SH-SY5Y (cell line): ENCODE results near the gene CDK14.

Experiments used
- GATA2 ChIP-seq: IDR thresholded peaks from 2 replicates; pipeline ENCODE4 v1.6.1; 2011; ENCODE audit warnings: mild to moderate bottlenecking, low read depth, low read length
- GATA3 ChIP-seq: IDR thresholded peaks from 2 replicates; pipeline ENCODE4 v1.6.1; 2011; ENCODE audit warnings: low read depth, mild to moderate bottlenecking, low read length, moderate library complexity

Gene CDK14

GRCh38 chr7:91079487-91079886, 483.4 kb downstream of the CDK14 start:
- no peak for TF ChIP-seq GATA3
- TF ChIP-seq GATA2: no peak

- TF ChIP-seq GATA2: no peak
- TF ChIP-seq GATA3: no peak
These were observed 484.2 kb downstream of the CDK14 start for GRCh38 chr7:91080351-91080750.

- TF ChIP-seq GATA3 (no peak), GATA2 (no peak)
These were observed 485.9 kb downstream of the CDK14 start for GRCh38 chr7:91082038-91082437.

GRCh38 chr7:91082852-91083495, 486.9 kb downstream of the CDK14 start:
- TF ChIP-seq GATA3 (no peak), GATA2 (no peak)

- TF ChIP-seq GATA2: 0 out of 2 replicates have a peak, but pooled peaks have one; percentile 5
- peak; percentile 75; the same call in 1 of the 2 replicates for TF ChIP-seq GATA3
These were observed 487.9 kb downstream of the CDK14 start for GRCh38 chr7:91083855-91084644.

- no peak for TF ChIP-seq GATA3
- TF ChIP-seq GATA2: no peak
These were observed 489.1 kb downstream of the CDK14 start for GRCh38 chr7:91085175-91085574.

- no peak for TF ChIP-seq GATA2
- no peak for TF ChIP-seq GATA3
These were observed 490.1 kb downstream of the CDK14 start for GRCh38 chr7:91086200-91086599.

- TF ChIP-seq GATA3 (no peak), GATA2 (no peak)
These were observed 492.0 kb downstream of the CDK14 start for GRCh38 chr7:91088156-91088555.

- TF ChIP-seq GATA2 (no peak), GATA3 (no peak)
These were observed 492.6 kb downstream of the CDK14 start for GRCh38 chr7:91088691-91089090.

- no peak for TF ChIP-seq GATA2
- TF ChIP-seq GATA3: no peak
These were observed 493.4 kb downstream of the CDK14 start for GRCh38 chr7:91089382-91089963.

- TF ChIP-seq GATA2: no peak
- no peak for TF ChIP-seq GATA3
These were observed 494.6 kb downstream of the CDK14 start for GRCh38 chr7:91090684-91091083.

GRCh38 chr7:91091631-91092030, 495.5 kb downstream of the CDK14 start:
- TF ChIP-seq GATA2 (no peak), GATA3 (no peak)

- TF ChIP-seq GATA2 (no peak), GATA3 (no peak)
These were observed 497.1 kb downstream of the CDK14 start for GRCh38 chr7:91093181-91093580.

- TF ChIP-seq GATA3 (no peak), GATA2 (no peak)
These were observed 502.4 kb downstream of the CDK14 start for GRCh38 chr7:91098566-91098965.

GRCh38 chr7:91103363-91103762, 507.2 kb downstream of the CDK14 start:
- TF ChIP-seq GATA3: no peak

- TF ChIP-seq GATA3 (no peak), GATA2 (no peak)
These were observed 511.3 kb downstream of the CDK14 start for GRCh38 chr7:91107460-91107859.
